HG02759 (cell line): ENCODE data around the gene KLF15.
"Not testable (repeated sequence)": the region's sequence is repeated elsewhere in the genome, so short reads cannot be mapped to it uniquely, and the experiment has no call there.

Experiments
- ATAC-seq: cut with Tn5 transposase; IDR thresholded peaks from one replicate; pipeline ENCODE4 v1.9.1; 2021; ENCODE audit warnings: mild to moderate bottlenecking, moderate library complexity; ENCODE audit not compliant: unreplicated experiment

The KLF15 gene

DNA sequence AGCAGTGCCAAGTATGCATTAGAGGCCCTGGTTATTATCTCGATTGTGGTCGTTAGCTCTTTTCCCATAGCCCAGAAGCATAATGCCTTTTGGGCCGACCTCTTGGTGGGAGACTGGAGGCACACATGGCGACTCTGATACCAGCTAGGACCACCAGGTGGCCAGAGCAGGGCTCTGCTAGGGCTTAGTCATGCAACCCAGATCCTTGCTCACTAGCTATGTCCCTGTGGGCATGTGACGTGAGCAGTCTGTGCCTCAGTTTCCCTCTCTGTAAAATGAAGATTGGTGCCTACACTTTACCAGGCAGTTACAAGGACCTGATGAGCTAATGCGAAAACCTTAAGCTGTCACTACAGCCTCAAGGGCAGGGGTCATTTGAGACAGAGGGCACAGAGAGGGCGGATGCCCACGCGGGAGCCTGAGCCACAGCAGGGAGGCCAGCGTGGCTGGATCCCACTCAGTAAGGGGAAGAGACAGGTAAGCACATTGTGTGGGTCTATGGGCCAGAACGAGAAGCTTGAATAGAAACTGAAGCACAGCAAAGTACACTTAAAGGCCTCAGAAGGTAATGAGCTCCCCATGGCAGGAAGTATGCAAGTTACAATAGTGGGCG is 8.8 kb downstream of the KLF15 start:
- ATAC-seq, result no peak

- ATAC-seq, result no peak
These were observed 9.6 kb downstream of the KLF15 start for GRCh38 chr3:126347543-126348161.

DNA sequence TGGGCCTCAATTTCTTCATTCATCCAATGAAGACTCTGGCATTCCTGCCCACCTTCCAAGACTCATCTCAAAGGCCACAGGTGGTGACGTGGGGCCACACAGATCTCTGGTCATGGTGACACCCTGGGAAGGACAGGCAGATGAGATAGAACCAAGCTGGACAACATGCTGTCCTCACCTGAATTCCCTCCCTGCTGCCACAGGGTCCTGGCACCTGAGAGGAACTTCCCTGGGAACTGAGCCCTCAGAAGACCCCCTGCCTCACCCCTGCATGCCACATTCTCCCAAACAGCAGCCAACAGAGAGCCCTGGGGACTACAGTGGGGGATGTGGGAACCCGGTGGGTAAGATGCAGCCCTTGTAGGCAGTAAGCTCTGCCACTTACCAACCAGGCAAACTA is 10.7 kb downstream of the KLF15 start:
- no peak for ATAC-seq

GRCh38 chr3:126345641-126346460 is 11.4 kb downstream of the KLF15 start:
- ATAC-seq, result no peak

DNA sequence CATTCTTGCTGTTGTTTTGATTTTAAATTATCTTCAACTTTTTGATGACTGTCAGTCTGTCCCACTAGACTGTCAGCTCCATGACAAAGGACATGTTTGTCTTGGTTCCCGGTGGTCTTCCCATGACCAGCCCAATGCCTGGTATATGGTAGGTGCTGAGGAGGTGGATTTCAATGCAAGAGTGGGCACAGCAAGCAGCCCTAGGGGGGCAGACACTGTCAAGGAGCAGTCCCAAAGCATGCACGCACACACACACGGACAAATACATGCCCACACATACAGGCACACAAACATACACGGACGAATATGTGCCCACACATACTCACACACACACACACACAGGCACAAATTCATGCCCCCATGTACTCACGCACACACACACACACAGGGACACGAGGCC is 12.0 kb downstream of the KLF15 start:
- ATAC-seq, result no peak

- no peak for ATAC-seq
These were observed 12.7 kb downstream of the KLF15 start for GRCh38 chr3:126344380-126345041.

DNA sequence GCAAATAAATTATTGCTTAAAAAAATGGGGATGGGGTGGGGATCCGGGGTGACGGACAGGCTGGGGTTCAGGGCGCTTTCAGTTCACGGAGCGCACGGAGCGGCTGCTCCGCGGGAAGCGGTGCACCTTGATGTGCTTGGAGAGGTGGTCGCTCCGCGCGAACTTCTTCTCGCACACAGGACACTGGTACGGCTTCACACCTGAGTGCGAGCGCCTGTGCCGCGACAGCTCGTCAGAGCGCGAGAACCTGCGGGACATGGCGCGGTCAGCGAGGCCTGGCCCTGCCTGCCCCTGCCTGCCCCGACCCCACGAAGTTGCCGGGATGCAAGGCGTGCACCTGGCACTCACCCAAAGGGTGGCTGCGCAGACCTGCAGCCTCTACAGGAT is 13.6 kb downstream of the KLF15 start:
- ATAC-seq, result no peak

- ATAC-seq, result no peak
These were observed 14.1 kb downstream of the KLF15 start for GRCh38 chr3:126342991-126343648.

DNA sequence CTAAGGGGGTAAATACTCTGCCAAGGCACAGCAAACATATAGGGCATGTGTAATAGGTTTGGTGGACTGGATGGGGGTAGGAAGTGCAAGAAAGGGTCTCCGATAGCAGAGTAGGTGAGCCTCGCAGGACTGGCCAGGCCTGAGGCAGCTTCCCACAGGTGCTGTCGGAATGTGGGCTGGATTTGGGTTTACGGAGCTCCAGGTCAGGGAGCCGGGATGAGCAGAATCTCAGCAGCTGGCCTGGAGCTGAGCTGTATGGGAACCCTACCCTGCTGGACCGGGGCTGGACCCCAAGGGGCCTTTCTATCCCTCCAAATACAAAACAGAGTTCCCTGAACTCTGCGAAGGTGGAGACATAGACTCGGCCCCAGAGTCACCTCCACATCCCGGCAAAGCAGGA is 15.0 kb downstream of the KLF15 start:
- ATAC-seq, result no peak

- ATAC-seq, result no peak
These were observed 15.5 kb downstream of the KLF15 start for GRCh38 chr3:126341755-126342150.

GRCh38 chr3:126340943-126341754 is 16.1 kb downstream of the KLF15 start:
- no peak for ATAC-seq

- ATAC-seq, result no peak
These were observed 16.6 kb downstream of the KLF15 start for GRCh38 chr3:126340596-126340942.

DNA sequence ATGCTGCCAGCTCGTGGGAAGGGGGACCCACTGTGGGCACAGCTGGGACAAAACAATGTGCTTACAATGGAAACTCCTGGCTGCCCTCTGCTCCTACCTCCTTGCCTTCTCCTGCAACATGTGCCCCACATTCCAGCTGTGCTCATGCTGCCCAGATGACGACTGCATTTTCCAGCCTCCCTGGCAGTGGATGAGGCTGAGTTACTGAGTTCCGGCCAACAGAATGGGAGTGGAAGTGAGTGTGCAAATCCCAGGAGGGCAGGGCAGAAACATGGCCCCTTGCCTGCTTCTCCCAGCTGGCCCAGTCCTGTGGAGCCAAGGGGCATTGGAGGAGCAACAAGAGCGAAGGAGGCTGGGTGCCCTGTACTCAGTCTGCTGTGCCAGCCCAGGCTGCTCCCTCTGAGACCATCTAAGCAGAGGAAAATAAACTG is 17.1 kb downstream of the KLF15 start:
- no peak for ATAC-seq

DNA sequence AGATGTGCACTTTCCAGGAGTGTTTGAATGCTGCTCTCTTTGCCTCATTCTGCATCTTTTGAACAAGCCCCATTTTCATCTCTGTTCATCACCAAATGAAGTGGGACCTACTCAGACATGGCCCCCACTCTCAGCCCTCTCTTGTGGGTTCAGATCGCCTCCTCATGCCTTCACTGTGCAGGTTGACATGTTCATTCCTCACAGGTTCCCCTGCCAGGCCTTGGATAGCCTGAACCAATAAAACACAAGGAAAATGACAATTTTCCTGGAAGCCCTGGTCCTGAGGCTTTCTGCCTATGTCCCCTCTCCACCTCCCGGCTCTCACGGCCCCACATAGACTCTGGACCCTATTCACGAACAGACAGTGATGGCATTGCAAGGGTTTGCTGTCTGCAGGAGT is 17.7 kb downstream of the KLF15 start:
- no peak for ATAC-seq

- no peak for ATAC-seq
These were observed 18.4 kb downstream of the KLF15 start for GRCh38 chr3:126338790-126339288.

DNA sequence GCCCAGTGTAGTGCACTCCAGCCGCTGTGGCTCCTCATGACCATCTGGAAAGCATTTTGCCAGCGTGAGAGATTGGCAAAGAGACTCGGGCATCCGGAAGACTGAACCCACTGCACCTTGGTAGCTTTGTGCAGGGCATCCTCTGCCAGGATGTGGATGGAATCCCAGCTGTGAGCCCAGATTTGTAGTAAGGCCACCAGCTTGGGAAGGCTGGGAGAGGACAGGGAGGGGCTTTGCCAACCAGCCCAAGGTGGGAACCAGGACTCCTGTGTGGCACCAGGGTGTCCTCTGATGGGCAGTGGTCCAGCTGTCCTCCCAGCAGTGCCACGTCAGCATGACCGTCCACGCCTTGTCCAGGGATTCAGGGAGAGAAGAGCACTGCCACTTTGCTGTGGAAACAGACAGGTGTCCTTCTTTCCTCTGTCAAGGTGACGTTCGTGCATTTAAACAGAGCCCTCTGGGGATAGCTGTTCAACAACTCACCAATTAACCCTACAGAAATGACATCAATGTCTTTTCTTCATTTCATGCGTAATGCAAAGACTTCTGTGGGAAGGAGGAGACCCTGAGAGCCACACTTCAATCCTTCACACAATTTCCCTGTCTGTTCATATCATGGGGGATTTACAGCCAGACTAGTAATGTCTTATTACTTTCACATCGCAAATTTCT is 19.1 kb downstream of the KLF15 start:
- ATAC-seq, result no peak

- not testable (repeated sequence) for ATAC-seq
These were observed 25.3 kb downstream of the KLF15 start for GRCh38 chr3:126331812-126332336.

DNA sequence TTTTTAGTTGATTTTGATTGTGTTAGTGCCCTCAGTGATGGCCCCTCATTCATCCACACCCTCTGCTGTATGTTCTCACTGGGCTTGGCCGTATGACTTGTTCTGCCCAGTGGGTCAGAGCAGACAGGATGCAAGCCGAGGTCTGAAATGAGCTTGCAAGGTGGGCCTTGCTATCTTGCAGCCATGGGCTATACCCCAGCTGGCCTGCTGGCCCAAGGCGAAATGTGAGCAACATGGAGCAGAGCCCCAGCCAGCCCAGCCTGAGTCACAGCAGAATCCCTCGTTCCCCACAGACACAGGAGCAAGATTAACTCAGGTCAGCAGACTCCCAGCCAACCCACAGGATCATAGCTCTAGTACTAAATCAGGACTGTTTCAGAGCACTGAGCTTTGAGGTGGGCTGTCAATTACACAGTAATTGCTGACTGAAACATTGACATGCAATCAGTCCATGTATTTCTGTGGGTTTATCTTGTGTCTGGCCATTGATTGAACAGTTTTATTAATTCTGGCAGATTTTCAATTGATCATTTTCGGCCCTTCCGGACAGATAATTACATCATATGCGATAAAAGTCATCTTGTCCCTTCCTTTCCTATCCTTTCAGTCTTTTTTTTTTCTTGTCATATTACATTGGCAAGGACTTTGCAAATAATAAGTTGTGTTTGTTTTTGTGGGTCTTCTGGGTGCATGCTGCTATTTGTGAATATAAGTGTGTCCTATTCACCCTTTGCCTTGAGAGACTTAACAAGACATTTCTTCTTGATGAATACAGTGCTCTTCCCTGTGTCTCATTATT is 27.1 kb downstream of the KLF15 start:
- no peak for ATAC-seq

GRCh38 chr3:126326629-126327028 is 30.6 kb downstream of the KLF15 start:
- ATAC-seq, result no peak
